GM23338 (cell line): Measurements from ENCODE around the gene FXN. TPM values are rescaled to one million over a fixed set of nuclear protein-coding genes. Genes with fewer than 3 reads are reported as not detected.

Experiments
- ATAC-seq: fragments of 200-7000 bp; cut with Tn5 transposase; 3 replicates; pipeline ENCODE4 v1.9.1; 2020
- DNase-seq: peaks from one replicate; pipeline ENCODE4 v3.0.0-alpha.2; 2015; ENCODE audit warnings: low spot score
- H2AFZ ChIP-seq: fragments of 200-600 bp; sonication (generic); 2 replicates; pipeline ENCODE4 v1.8.0; 2016; ENCODE audit warnings: antibody characterized with exemption, mild to moderate bottlenecking, moderate library complexity
- H3F3A ChIP-seq: fragments of 200-600 bp; sonication (generic); replicated peaks from 2 replicates; pipeline ENCODE4 v1.8.0; 2017; ENCODE audit warnings: antibody characterized with exemption, mixed run types, low read depth
- H3K27ac ChIP-seq: fragments of 200-600 bp; sonication (generic); 2 replicates; pipeline ENCODE4 v1.6.1; 2016; ENCODE audit warnings: low read depth
- H3K27me3 ChIP-seq: fragments of 200-600 bp; sonication (generic); 2 replicates; pipeline ENCODE4 v1.8.0; 2016; ENCODE audit warnings: mild to moderate bottlenecking, mixed run types, moderate library complexity; ENCODE audit not compliant: insufficient read depth
- H3K36me3 ChIP-seq: fragments of 200-600 bp; sonication (generic); 2 replicates; pipeline ENCODE4 v1.8.0; 2016; ENCODE audit warnings: mild to moderate bottlenecking; ENCODE audit not compliant: insufficient read depth
- H3K4me1 ChIP-seq: fragments of 200-600 bp; sonication (generic); 2 replicates; pipeline ENCODE4 v1.8.0; 2016; ENCODE audit warnings: mild to moderate bottlenecking, moderate library complexity; ENCODE audit not compliant: insufficient read depth
- H3K4me2 ChIP-seq: fragments of 200-600 bp; sonication (generic); 2 replicates; pipeline ENCODE4 v1.7.1; 2017; ENCODE audit warnings: mixed run types
- H3K4me3 ChIP-seq: fragments of 200-600 bp; sonication (generic); 2 replicates; pipeline ENCODE4 v1.6.1; 2016; ENCODE audit warnings: mixed run types
- H3K79me2 ChIP-seq: fragments of 200-600 bp; sonication (generic); replicated peaks from 2 replicates; pipeline ENCODE4 v1.8.0; 2017; ENCODE audit warnings: mild to moderate bottlenecking; ENCODE audit not compliant: insufficient read depth
- H3K9me2 ChIP-seq: fragments of 200-600 bp; sonication (generic); 2 replicates; pipeline ENCODE4 v1.8.0; 2017; ENCODE audit not compliant: insufficient read depth
- H4K20me1 ChIP-seq: fragments of 200-600 bp; sonication (generic); replicated peaks from 2 replicates; pipeline ENCODE4 v1.8.0; 2017; ENCODE audit warnings: mild to moderate bottlenecking; ENCODE audit not compliant: insufficient read depth
- H3K27ac Mint-ChIP-seq: 2 replicates; pipeline ENCODE4 v1.8.0; 2020; ENCODE audit warnings: inconsistent platforms, mild to moderate bottlenecking, moderate library complexity, mixed read lengths
- H3K27me3 Mint-ChIP-seq: 3 replicates; pipeline ENCODE4 v1.8.0; 2022; ENCODE audit warnings: low read depth, mild to moderate bottlenecking, moderate library complexity, mixed read lengths, inconsistent platforms; ENCODE audit not compliant: insufficient read depth, poor library complexity
- H3K36me3 Mint-ChIP-seq: 3 replicates; pipeline ENCODE4 v1.8.0; 2021; ENCODE audit warnings: low read depth, mild to moderate bottlenecking, inconsistent platforms, moderate library complexity, mixed read lengths
- H3K4me1 Mint-ChIP-seq: 3 replicates; pipeline ENCODE4 v1.8.0; 2020; ENCODE audit warnings: mild to moderate bottlenecking, inconsistent platforms, mixed read lengths
- H3K4me3 Mint-ChIP-seq: 3 replicates; pipeline ENCODE4 v1.8.0; 2021; ENCODE audit warnings: moderate library complexity, mild to moderate bottlenecking, inconsistent platforms, mixed read lengths
- H3K9me3 Mint-ChIP-seq: 3 replicates; pipeline ENCODE4 v1.8.0; 2020; ENCODE audit warnings: moderate library complexity, mild to moderate bottlenecking, inconsistent platforms, mixed read lengths
- CREB1 ChIP-seq: fragments of 250-450 bp; sonication (Bioruptor Pico); IDR thresholded peaks from 2 replicates; pipeline ENCODE4 v1.5.0; 2020; ENCODE audit warnings: low read depth, mild to moderate bottlenecking, moderate library complexity
- ETS1 ChIP-seq: IDR thresholded peaks from 2 replicates; pipeline ENCODE4 v1.6.1; 2016; ENCODE audit warnings: antibody characterized with exemption
- EZH2 ChIP-seq: fragments of 200-600 bp; sonication (generic); IDR thresholded peaks from one replicate; pipeline ENCODE4 v1.8.0; 2017; ENCODE audit warnings: antibody characterized with exemption, mild to moderate bottlenecking, low read depth; ENCODE audit not compliant: unreplicated experiment
- EZH2phosphoT487 ChIP-seq: fragments of 200-600 bp; sonication (generic); IDR thresholded peaks from one replicate; pipeline ENCODE4 v1.8.1; 2018; ENCODE audit warnings: antibody characterized with exemption; ENCODE audit not compliant: unreplicated experiment
- JUNB ChIP-seq: IDR thresholded peaks from one replicate; pipeline ENCODE4 v1.6.1; 2016; ENCODE audit warnings: antibody characterized with exemption; ENCODE audit not compliant: unreplicated experiment
- NANOG ChIP-seq: IDR thresholded peaks from 2 replicates; pipeline ENCODE4 v1.6.1; 2016; ENCODE audit warnings: antibody characterized with exemption, borderline replicate concordance
- POLR2AphosphoS5 ChIP-seq: IDR thresholded peaks from 2 replicates; pipeline ENCODE4 v1.6.1; 2016; ENCODE audit warnings: antibody characterized with exemption, low read depth
- STAT1 ChIP-seq: IDR thresholded peaks from one replicate; pipeline ENCODE4 v1.6.1; 2016; ENCODE audit warnings: antibody characterized with exemption; ENCODE audit not compliant: unreplicated experiment
- ZNF114 ChIP-seq: fragments of 250-450 bp; sonication (Bioruptor Pico); IDR thresholded peaks from 2 replicates; pipeline ENCODE4 v1.5.0; 2020; ENCODE audit warnings: mild to moderate bottlenecking, moderate library complexity
- ZNF462 ChIP-seq: fragments of 250-450 bp; sonication (Bioruptor Pico); IDR thresholded peaks from 2 replicates; pipeline ENCODE4 v1.5.0; 2020; ENCODE audit warnings: mild to moderate bottlenecking, moderate library complexity
- polyA plus RNA-seq: library from polyadenylated mRNA; unstranded; fragments of >200 nt; fragmentation: Nextera tagmentation; extraction: Ambion mirVana; gene quantifications from 2 replicates; pipeline ENCODE4 v1.2.1, GENCODE V29; 2016
- total RNA-seq: library from RNA; depleted of rRNA; stranded (reverse); fragments of >200 nt; shearing (Covaris generic); gene quantifications from 2 replicates; pipeline ENCODE4 v1.2.3, GENCODE V29; 2014
- TF ChIP-seq, protein P1 (sequence below), 2 experiments: fragments of 200-600 bp in 1 of 2; sonication (generic) in 1 of 2; conservative IDR thresholded peaks; 2 replicates each; pipeline versions ENCODE4 v1.5.1 to v1.6.1; 2016 to 2017; ENCODE audit warnings: antibody characterized with exemption in 2 of 2, low read depth in 2 of 2, mild to moderate bottlenecking in 2 of 2, moderate library complexity in 1 of 2
- TF ChIP-seq, protein P2 (sequence below): IDR thresholded peaks from one replicate; pipeline ENCODE4 v1.6.1; 2018; ENCODE audit warnings: antibody characterized with exemption; ENCODE audit not compliant: unreplicated experiment

Gene FXN
- total and polyA plus RNA-seq, 2 experiments from 2014 or later: 26.1 to 66.4 TPM

DNA sequence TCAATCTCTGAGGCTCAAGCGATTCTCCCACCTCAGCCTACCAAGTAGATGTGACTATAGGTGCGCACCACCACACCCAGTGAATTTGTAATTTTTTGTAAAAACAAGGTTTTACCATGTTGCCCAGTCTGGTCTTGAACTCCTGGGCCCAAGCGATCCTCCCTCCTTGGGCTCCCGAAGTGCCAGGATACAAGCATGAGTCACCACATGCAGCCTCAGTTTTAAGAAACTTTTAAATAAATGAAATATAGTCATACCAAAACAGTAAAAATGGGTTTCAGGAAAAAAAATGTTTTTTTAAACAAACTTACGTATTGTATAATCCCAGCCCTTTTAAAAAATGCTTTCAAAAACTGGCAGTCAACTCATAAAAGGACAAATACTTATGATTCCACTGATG, 26.6 kb downstream of the FXN start (continued):
- no peak for TF ChIP-seq POLR2AphosphoS5
- no peak for TF ChIP-seq STAT1
- no peak for TF ChIP-seq JUNB
- no peak for TF ChIP-seq EZH2
- TF ChIP-seq, protein P1, sequence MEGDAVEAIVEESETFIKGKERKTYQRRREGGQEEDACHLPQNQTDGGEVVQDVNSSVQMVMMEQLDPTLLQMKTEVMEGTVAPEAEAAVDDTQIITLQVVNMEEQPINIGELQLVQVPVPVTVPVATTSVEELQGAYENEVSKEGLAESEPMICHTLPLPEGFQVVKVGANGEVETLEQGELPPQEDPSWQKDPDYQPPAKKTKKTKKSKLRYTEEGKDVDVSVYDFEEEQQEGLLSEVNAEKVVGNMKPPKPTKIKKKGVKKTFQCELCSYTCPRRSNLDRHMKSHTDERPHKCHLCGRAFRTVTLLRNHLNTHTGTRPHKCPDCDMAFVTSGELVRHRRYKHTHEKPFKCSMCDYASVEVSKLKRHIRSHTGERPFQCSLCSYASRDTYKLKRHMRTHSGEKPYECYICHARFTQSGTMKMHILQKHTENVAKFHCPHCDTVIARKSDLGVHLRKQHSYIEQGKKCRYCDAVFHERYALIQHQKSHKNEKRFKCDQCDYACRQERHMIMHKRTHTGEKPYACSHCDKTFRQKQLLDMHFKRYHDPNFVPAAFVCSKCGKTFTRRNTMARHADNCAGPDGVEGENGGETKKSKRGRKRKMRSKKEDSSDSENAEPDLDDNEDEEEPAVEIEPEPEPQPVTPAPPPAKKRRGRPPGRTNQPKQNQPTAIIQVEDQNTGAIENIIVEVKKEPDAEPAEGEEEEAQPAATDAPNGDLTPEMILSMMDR (conservative IDR thresholded peaks at IDR 0.05; ENCODE audit: low read depth in 2 of 2): no peak
- TF ChIP-seq EZH2phosphoT487: no peak
- no peak for TF ChIP-seq CREB1
- TF ChIP-seq NANOG: no peak
- no peak for TF ChIP-seq ETS1

DNA sequence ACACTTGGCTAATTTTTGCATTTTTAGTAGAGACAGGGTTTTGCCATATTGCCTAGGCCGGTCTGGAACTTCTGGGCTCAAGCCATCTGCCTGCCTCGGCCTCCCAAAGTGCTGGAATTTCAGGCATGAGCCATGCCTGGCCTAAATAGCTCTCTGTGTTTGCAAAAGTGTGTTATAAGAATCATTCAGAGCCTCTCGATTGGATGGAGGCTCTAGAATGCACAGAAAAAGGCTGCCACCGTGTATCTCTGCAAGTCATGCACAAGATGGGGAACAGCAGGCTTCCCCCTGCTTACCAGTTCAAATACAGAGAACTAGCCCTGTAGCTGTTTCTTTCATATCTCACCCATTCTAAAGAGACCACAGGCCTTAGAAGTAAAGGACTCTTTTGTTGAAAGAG, 28.3 kb downstream of the FXN start:
- Histone ChIP-seq H3F3A (0 out of 2 replicates have a peak, but pooled peaks cover 5% of the 10 kb centered on the region), H3K9me2 (no peaks in the 10 kb centered on the region), H3K27ac (peak overlapping the region; percentile 52; the same call in 1 of the 2 replicates), H4K20me1 (no peaks in the 10 kb centered on the region), H3K4me3 (no peak overlapping the region), H2AFZ (no peak overlapping the region), H3K79me2 (peaks cover 12% of the 10 kb centered on the region; the same call in 1 of the 2 replicates), H3K36me3 (no peaks in the 10 kb centered on the region; the same call in 1 of the 2 replicates), H3K27me3 (no peaks in the 10 kb centered on the region), H3K4me2 (no peak overlapping the region), H3K4me1 (peaks cover 32% of the 10 kb centered on the region)
- Mint-ChIP-seq H3K27me3 (peaks cover 1% of the 10 kb centered on the region), H3K36me3 (peaks cover 61% of the 10 kb centered on the region), H3K27ac (peak overlapping the region; percentile 61; the same call in 1 of the 2 replicates), H3K4me1 (peaks cover 32% of the 10 kb centered on the region), H3K9me3 (no peaks in the 10 kb centered on the region), H3K4me3 (no peak overlapping the region)
- DNase-seq: no peak
- no peak for ATAC-seq
- TF ChIP-seq, protein P2, sequence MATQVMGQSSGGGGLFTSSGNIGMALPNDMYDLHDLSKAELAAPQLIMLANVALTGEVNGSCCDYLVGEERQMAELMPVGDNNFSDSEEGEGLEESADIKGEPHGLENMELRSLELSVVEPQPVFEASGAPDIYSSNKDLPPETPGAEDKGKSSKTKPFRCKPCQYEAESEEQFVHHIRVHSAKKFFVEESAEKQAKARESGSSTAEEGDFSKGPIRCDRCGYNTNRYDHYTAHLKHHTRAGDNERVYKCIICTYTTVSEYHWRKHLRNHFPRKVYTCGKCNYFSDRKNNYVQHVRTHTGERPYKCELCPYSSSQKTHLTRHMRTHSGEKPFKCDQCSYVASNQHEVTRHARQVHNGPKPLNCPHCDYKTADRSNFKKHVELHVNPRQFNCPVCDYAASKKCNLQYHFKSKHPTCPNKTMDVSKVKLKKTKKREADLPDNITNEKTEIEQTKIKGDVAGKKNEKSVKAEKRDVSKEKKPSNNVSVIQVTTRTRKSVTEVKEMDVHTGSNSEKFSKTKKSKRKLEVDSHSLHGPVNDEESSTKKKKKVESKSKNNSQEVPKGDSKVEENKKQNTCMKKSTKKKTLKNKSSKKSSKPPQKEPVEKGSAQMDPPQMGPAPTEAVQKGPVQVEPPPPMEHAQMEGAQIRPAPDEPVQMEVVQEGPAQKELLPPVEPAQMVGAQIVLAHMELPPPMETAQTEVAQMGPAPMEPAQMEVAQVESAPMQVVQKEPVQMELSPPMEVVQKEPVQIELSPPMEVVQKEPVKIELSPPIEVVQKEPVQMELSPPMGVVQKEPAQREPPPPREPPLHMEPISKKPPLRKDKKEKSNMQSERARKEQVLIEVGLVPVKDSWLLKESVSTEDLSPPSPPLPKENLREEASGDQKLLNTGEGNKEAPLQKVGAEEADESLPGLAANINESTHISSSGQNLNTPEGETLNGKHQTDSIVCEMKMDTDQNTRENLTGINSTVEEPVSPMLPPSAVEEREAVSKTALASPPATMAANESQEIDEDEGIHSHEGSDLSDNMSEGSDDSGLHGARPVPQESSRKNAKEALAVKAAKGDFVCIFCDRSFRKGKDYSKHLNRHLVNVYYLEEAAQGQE: no peak
- TF ChIP-seq ZNF114: no peak
- no peak for TF ChIP-seq ETS1
- TF ChIP-seq EZH2: no peak
- no peak for TF ChIP-seq ZNF462 (CRISPR knock-in tag)
- TF ChIP-seq NANOG: no peak
